Endothelial cell of umbilical vein (primary cell): ENCODE data around the gene ZNF618.

Experiments
- EZH2 ChIP-seq: IDR thresholded peaks from 2 replicates; pipeline ENCODE4 v1.6.1; 2012; ENCODE audit warnings: borderline replicate concordance, low read depth, mild to moderate bottlenecking, moderate library complexity, low read length, inconsistent platforms; ENCODE audit not compliant: severe bottlenecking
- JUN ChIP-seq: IDR thresholded peaks from 2 replicates; pipeline ENCODE4 v1.6.1; 2011; ENCODE audit warnings: borderline replicate concordance, low read depth; ENCODE audit not compliant: insufficient read length, insufficient read depth
- MYC ChIP-seq: IDR thresholded peaks from one replicate; pipeline ENCODE4 v1.6.1; 2011; ENCODE audit warnings: mild to moderate bottlenecking, low read depth, low read length
- POLR2A ChIP-seq: IDR thresholded peaks from 2 replicates; pipeline ENCODE4 v1.6.1; 2012; ENCODE audit warnings: low read depth, mild to moderate bottlenecking, control low read depth, low read length
- POLR2AphosphoS5 ChIP-seq: IDR thresholded peaks from 2 replicates; pipeline ENCODE4 v1.6.1; 2012; ENCODE audit warnings: low read depth, mild to moderate bottlenecking, control low read depth, low read length, moderate library complexity; ENCODE audit not compliant: insufficient read depth
- TF ChIP-seq, protein P1 (sequence below), 2 donors: IDR thresholded peaks; 1 replicate in 1 of 2; 2 replicates in 1 of 2; pipeline ENCODE4 v1.5.1; 2011; ENCODE audit warnings: low read length in 2 of 2, mild to moderate bottlenecking in 2 of 2, moderate library complexity in 2 of 2, control low read depth in 1 of 2, inconsistent platforms in 1 of 2, low read depth in 1 of 2; ENCODE audit not compliant: insufficient read depth in 1 of 2; ENCODE audit errors: extremely low read depth in 1 of 2

DNA sequence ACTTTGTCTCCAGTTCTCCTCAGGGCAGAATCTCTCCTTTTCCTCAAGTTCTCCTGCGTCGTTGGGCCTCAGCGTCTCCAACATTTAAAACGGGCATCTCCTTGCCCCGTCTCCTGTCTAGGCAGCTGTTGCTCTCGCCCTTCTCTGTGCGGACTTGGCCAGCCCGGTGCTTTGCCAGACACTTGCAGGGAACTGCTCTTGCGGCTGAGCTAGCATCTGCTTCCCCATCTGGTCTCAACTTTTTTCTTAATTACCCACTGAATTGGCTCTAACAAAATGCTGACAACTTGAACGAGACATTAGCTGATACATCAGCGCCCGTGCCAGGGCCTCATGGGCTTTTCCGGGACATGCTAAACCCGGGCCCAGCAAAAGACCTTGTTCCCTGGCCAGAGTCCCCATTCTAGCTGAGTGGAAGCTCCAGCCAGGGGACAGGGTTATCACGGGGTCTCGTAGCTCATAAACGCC is 25.1 kb downstream of the ZNF618 start:
- TF ChIP-seq POLR2AphosphoS5 = no peak
- TF ChIP-seq, protein P1, sequence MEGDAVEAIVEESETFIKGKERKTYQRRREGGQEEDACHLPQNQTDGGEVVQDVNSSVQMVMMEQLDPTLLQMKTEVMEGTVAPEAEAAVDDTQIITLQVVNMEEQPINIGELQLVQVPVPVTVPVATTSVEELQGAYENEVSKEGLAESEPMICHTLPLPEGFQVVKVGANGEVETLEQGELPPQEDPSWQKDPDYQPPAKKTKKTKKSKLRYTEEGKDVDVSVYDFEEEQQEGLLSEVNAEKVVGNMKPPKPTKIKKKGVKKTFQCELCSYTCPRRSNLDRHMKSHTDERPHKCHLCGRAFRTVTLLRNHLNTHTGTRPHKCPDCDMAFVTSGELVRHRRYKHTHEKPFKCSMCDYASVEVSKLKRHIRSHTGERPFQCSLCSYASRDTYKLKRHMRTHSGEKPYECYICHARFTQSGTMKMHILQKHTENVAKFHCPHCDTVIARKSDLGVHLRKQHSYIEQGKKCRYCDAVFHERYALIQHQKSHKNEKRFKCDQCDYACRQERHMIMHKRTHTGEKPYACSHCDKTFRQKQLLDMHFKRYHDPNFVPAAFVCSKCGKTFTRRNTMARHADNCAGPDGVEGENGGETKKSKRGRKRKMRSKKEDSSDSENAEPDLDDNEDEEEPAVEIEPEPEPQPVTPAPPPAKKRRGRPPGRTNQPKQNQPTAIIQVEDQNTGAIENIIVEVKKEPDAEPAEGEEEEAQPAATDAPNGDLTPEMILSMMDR (IDR thresholded peaks at IDR 0.05; ENCODE audit: extremely low read depth in 1 of 2, insufficient read depth in 1 of 2, low read depth in 1 of 2, low read length in 2 of 2) = no peak
- no peak for TF ChIP-seq POLR2A
- no peak for TF ChIP-seq EZH2
- TF ChIP-seq JUN = no peak
- no peak for TF ChIP-seq MYC
